HEK293 (cell line): ENCODE results near the gene CFAP73.

Source experiments
- ZNF146 ChIP-seq: fragments of 450-650 bp; formaldehyde crosslinking; IDR thresholded peaks from 2 replicates; pipeline ENCODE4 v1.5.1; 2016; ENCODE audit warnings: missing biosample characterization, missing genetic modification characterization
- ZNF677 ChIP-seq: fragments of 450-650 bp; IDR thresholded peaks from 2 replicates; pipeline ENCODE4 v1.5.0; 2018; ENCODE audit warnings: missing biosample characterization, mild to moderate bottlenecking, missing genetic modification characterization, moderate library complexity
- TF ChIP-seq, protein P1 (sequence below): fragments of 450-650 bp; formaldehyde crosslinking; IDR thresholded peaks from 2 replicates; pipeline ENCODE4 v1.5.1; 2016; ENCODE audit warnings: missing biosample characterization, missing genetic modification characterization

DNA sequence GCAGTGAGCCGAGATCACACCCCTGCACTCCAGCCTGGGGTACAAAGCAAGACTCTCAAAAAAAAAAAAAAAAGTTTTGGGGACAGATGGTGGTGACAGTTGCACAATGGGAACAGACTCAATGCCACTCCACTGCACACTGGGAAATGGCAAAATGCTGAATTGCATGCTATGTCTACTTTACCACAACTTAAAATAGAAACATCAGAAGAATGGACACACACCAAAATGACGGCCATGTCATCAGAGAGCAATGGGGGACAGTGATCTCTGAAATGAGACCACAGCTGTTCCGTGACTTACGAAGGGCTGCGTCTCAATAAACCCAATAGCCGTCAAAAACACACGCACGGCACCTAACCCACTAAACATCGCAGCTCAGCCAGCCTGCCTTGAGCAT, 22.0 kb downstream of the CFAP73 start:
- TF ChIP-seq ZNF677 (tag by site-specific recombination), result no peak
- TF ChIP-seq, protein P1, sequence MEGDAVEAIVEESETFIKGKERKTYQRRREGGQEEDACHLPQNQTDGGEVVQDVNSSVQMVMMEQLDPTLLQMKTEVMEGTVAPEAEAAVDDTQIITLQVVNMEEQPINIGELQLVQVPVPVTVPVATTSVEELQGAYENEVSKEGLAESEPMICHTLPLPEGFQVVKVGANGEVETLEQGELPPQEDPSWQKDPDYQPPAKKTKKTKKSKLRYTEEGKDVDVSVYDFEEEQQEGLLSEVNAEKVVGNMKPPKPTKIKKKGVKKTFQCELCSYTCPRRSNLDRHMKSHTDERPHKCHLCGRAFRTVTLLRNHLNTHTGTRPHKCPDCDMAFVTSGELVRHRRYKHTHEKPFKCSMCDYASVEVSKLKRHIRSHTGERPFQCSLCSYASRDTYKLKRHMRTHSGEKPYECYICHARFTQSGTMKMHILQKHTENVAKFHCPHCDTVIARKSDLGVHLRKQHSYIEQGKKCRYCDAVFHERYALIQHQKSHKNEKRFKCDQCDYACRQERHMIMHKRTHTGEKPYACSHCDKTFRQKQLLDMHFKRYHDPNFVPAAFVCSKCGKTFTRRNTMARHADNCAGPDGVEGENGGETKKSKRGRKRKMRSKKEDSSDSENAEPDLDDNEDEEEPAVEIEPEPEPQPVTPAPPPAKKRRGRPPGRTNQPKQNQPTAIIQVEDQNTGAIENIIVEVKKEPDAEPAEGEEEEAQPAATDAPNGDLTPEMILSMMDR (tag by site-specific recombination), result no peak
- no peak for TF ChIP-seq ZNF146 (tag by site-specific recombination)
